ENCODE results near the gene EEF1A1. TPM values are rescaled to one million over a fixed set of nuclear protein-coding genes. Genes with fewer than 3 reads are reported as not detected.

EEF1A1 gene
- total and polyA plus RNA-seq, 2 of the 8 experiments (the other 6 are each of a cell fraction or from before 2014, with no cell fraction given) = 13,823 to 13,927 TPM

DNA sequence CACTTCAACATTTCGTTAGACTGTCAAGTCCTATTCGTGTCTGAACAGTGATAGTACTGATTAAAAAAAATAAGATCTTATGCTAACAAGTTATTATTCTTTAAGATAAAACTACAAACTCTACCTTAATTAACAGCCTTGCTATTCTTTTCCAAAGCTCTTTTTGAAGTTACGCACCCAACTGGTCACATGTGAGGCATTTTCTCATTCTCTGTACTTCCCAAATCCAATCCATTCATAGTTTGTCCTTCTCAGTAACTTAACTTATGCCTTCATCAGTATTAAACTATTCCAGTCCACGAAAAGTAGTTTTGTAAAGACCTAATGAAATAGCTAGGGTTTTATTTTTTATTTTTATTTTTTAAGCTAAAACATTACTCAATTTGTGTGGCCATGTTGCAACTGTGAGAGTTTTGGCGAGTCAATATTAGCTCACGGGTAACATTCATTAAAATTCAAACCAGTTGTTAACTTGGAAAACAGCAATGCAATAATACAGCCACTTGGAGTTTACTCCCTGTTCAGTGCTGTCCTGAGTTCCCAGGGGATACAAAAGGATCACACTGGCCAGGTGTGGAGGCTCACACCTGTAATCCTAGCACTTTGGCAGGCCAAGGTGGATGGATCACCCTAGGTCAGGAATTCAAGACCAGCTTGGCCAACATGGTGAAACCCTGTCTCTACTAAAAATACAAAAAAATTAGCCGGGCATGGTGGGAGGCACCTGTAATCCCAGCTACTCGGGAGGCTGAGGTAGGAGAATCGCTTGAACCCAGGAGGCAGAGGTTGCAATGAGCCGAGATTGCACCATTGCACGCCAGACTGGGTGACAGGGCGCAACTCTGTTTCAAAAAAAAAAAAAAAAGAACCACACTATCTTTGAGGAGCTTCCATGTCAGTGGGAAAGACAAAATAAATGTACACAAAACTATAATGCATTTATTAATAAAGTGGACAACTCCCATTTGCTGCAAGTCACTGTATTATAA lies 27.9 kb upstream of the EEF1A1 start:
- Histone ChIP-seq H3K36me3 (ENCODE audit: control insufficient read depth in 2 of 4, insufficient read depth in 4 of 4, low read length in 3 of 4) (no peaks in the 10 kb centered on the region), H2BK15ac (ENCODE audit: low read length) (no peak overlapping the region), H2BK120ac (replicated peaks; ENCODE audit: low read depth, low read length) (no peak overlapping the region), H2BK12ac (ENCODE audit: low read depth, low read length) (no peak overlapping the region), H3K4me1 (replicated peaks in 1 of 4; ENCODE audit: control insufficient read depth in 3 of 4, insufficient read depth in 4 of 4, low read length in 3 of 4) (no peaks in the 10 kb centered on the region), H4K5ac (ENCODE audit: insufficient read length, low read depth, low read length) (no peak overlapping the region), H4K91ac (replicated peaks; ENCODE audit: insufficient read length, low read length) (no peak overlapping the region), H2AK5ac (ENCODE audit: low read depth, low read length) (no peak overlapping the region), H3K4me2 (ENCODE audit: insufficient read depth in 1 of 2, low read depth in 2 of 2, low read length in 2 of 2) (no peak overlapping the region), H3K27ac (ENCODE audit: low read depth, low read length) (no peak overlapping the region), H3K9ac (replicated peaks in 1 of 4; ENCODE audit: extremely low read depth in 1 of 4, low read depth in 3 of 4, low read length in 3 of 4) (no peak overlapping the region), H3K14ac (ENCODE audit: insufficient read length) (no peak overlapping the region), H3K18ac (ENCODE audit: extremely low read depth, low read length) (no peak overlapping the region), H3K23ac (ENCODE audit: insufficient read length) (no peak overlapping the region), H3K27me3 (replicated peaks in 1 of 4; ENCODE audit: control insufficient read depth in 3 of 4, extremely low read depth in 1 of 4, insufficient read depth in 3 of 4, low read length in 3 of 4) (no peaks in the 10 kb centered on the region), H3K4ac (replicated peaks; ENCODE audit: insufficient read length, low read depth, low read length) (no peak overlapping the region), H4K8ac (ENCODE audit: extremely low read depth, insufficient read depth, low read length) (no peak overlapping the region), H3K79me2 (ENCODE audit: control insufficient read depth in 1 of 2, insufficient read depth in 2 of 2, low read length in 2 of 2) (no peaks in the 10 kb centered on the region), H3K79me1 (ENCODE audit: low read depth, low read length) (no peaks in the 10 kb centered on the region), H3K9me3 (ENCODE audit: insufficient read depth in 2 of 2, low read depth in 1 of 2, low read length in 1 of 2) (no peaks in the 10 kb centered on the region), H3K23me2 (ENCODE audit: low read depth, low read length) (no peaks in the 10 kb centered on the region), H2BK20ac (ENCODE audit: low read length) (no peak overlapping the region), H4K20me1 (replicated peaks in 1 of 2; ENCODE audit: control insufficient read depth in 1 of 2, insufficient read depth in 2 of 2, low read length in 2 of 2) (no peaks in the 10 kb centered on the region), H2AFZ (ENCODE audit: low read length) (no peak overlapping the region), H3K4me3 (ENCODE audit: extremely low read depth in 1 of 4, insufficient read depth in 2 of 4, low read depth in 3 of 4, low read length in 4 of 4) (no peak overlapping the region), H2BK5ac (ENCODE audit: low read depth, low read length) (no peak overlapping the region), H3K56ac (replicated peaks; ENCODE audit: insufficient read length, low read depth, low read length) (no peak overlapping the region)
- ChIA-PET POLR2A (ENCODE audit: partially characterized antibody) (interaction anchor here (0.7 to 17.5 kb wide), 5 partner anchors 12 to 33 kb away, joined by 3 to 267 read pairs (median 3); partner anchors contain the start of gene EEF1A1), CTCF (ENCODE audit: partially characterized antibody) (interaction anchor here (0.6 to 3.1 kb wide), 24 partner anchors 9 to 1773 kb away, joined by 3 to 25 read pairs (median 4); no protein-coding TSS in a partner anchor)
- WGBS, 2 experiments (ENCODE audit: extremely low coverage in 1 of 2, insufficient coverage in 1 of 2, insufficient read length in 1 of 2, insufficient replicate concordance in 2 of 2, low coverage in 1 of 2, low lambda C conversion rate in 2 of 2, missing lambda C conversion rate in 1 of 2) = 90% methylated on average over 10 of the region's 12 CpGs; no CpG with 5 or more reads in 1 of the 2 experiments
- no peak for FAIRE-seq
- DNase-seq (ENCODE audit: low read depth in 1 of 2, low spot score in 2 of 2) = no peak
- TF ChIP-seq KDM5A (IDR thresholded peaks at IDR 0.05; ENCODE audit: low read length) (no peak), TCF12 (IDR thresholded peaks at IDR 0.05; ENCODE audit: low read depth, low read length) (no peak), TAF7 (optimal IDR thresholded peaks at IDR 0.05; ENCODE audit: borderline replicate concordance, low read depth, low read length) (no peak), POU5F1 (IDR thresholded peaks at IDR 0.05; ENCODE audit: low read depth, low read length) (no peak), KDM1A (IDR thresholded peaks at IDR 0.05; ENCODE audit: borderline replicate concordance, low read length) (no peak), CHD1 (IDR thresholded peaks at IDR 0.05; ENCODE audit: low read depth, low read length) (no peak), TBP (IDR thresholded peaks at IDR 0.05; ENCODE audit: low read depth, low read length) (no peak)
- TF ChIP-seq, protein P1, sequence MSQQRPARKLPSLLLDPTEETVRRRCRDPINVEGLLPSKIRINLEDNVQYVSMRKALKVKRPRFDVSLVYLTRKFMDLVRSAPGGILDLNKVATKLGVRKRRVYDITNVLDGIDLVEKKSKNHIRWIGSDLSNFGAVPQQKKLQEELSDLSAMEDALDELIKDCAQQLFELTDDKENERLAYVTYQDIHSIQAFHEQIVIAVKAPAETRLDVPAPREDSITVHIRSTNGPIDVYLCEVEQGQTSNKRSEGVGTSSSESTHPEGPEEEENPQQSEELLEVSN (IDR thresholded peaks at IDR 0.05) = no peak
